Muscle of leg (tissue), 11 donors: ENCODE results near the gene CA10. TPM values are rescaled to one million over a fixed set of nuclear protein-coding genes. Genes with fewer than 3 reads are reported as not detected.
A peak's percentile ranks its signal among the peaks of the same experiment; 100 is the strongest.

Experiments
- DNase-seq: peaks from one replicate; pipeline ENCODE4 v3.0.0; 2013
- H3K27ac ChIP-seq: one replicate; pipeline ENCODE4 v1.5.1; 2013; ENCODE audit warnings: mild to moderate bottlenecking, low read length, control low read depth
- H3K27me3 ChIP-seq: one replicate; pipeline ENCODE4 v1.6.1; 2013; ENCODE audit warnings: low read length; ENCODE audit not compliant: control insufficient read depth, insufficient read depth
- H3K36me3 ChIP-seq: one replicate; pipeline ENCODE4 v1.6.1; 2013; ENCODE audit warnings: low read length; ENCODE audit not compliant: control insufficient read depth, insufficient read depth
- H3K4me1 ChIP-seq: one replicate; pipeline ENCODE4 v1.6.1; 2013; ENCODE audit warnings: low read length; ENCODE audit not compliant: control insufficient read depth, insufficient read depth
- H3K4me3 ChIP-seq: one replicate; pipeline ENCODE4 v1.5.1; 2013; ENCODE audit warnings: low read length, control low read depth
- H3K9me3 ChIP-seq: replicated peaks from 2 replicates; pipeline ENCODE4 v1.6.1; 2013; ENCODE audit warnings: low read depth, low read length; ENCODE audit not compliant: control insufficient read depth
- WGBS: methylation state at CpG from one replicate; pipeline ENCODE4 v1.1.5; 2013; ENCODE audit warnings: missing lambda C conversion rate; ENCODE audit not compliant: insufficient coverage; 5-methylcytosine and 5-hydroxymethylcytosine counted together
- polyA plus RNA-seq, 8 donors: library from polyadenylated mRNA; unstranded; fragments of 120-200 nt; gene quantifications; one replicate each; pipeline versions ENCODE4 v1.2.1 to v1.2.3, GENCODE V29; 2013; ENCODE audit warnings: inconsistent platforms in 1 of 8, low replicate concordance in 1 of 8; ENCODE audit not compliant: insufficient read length in 8 of 8, insufficient read depth in 1 of 8
- total RNA-seq: library from RNA; stranded (reverse); fragments of 120-200 nt; gene quantifications from one replicate; pipeline ENCODE4 v1.2.4, GENCODE V29; 2013

CA10 gene
- total and polyA plus RNA-seq, 9 donors: 1.4 to 6.9 (median 3.3) TPM

DNA sequence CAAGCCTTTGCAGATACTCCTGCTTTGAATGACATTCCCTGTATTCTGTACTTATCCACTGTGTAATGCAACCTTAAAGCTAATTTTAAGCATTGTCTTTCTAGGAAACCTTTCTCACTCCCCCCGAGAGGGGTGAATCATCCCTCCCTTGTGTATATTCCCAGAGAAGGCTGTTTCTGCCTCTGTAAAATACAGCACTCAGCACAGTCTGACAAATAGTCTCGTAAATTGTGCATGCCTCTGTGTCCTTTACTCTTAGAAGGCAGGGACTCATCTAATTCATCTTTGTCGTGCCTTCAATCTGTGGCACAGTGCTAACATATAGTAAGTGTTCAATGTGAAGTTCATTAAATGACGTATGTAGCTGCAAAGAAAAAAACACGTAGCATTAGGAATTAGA lies 200.7 kb downstream of the CA10 start:
- H3K4me3 ChIP-seq: no peak overlapping the region
- no peaks in the 10 kb centered on the region for H3K27me3 ChIP-seq
- no peaks in the 10 kb centered on the region for H3K4me1 ChIP-seq
- no peaks in the 10 kb centered on the region for H3K36me3 ChIP-seq
- H3K27ac ChIP-seq: no peak overlapping the region
- DNase-seq: peak; percentile 40
- 36% methylated on average over 3 of the region's 5 CpGs for WGBS
- H3K9me3 ChIP-seq: peaks cover 9% of the 10 kb centered on the region

DNA sequence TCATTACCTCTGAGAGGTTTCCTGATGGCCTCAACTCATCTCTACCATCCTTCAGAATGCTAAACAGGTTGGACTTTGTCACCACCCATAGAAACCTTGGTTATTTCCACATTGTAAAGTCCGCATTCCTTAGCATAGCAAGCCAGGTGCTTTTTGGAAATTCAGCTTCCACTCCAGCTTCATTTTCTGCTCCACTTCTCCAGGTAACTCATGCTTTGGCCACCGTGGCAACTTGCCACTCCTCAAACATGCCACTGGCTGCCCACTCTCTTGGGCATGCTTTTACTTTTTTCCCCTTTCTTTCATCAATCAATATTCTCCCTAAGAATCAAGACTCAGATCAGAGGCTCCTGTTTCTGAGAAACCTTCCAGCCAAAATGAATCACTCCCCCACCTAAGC lies 203.3 kb downstream of the CA10 start:
- Histone ChIP-seq H3K9me3 (no peaks in the 10 kb centered on the region), H3K27ac (no peak overlapping the region), H3K27me3 (no peaks in the 10 kb centered on the region), H3K4me3 (no peak overlapping the region), H3K36me3 (no peaks in the 10 kb centered on the region), H3K4me1 (no peaks in the 10 kb centered on the region)
- WGBS: 85% methylated on average over 2 of the region's 2 CpGs
- DNase-seq: no peak

DNA sequence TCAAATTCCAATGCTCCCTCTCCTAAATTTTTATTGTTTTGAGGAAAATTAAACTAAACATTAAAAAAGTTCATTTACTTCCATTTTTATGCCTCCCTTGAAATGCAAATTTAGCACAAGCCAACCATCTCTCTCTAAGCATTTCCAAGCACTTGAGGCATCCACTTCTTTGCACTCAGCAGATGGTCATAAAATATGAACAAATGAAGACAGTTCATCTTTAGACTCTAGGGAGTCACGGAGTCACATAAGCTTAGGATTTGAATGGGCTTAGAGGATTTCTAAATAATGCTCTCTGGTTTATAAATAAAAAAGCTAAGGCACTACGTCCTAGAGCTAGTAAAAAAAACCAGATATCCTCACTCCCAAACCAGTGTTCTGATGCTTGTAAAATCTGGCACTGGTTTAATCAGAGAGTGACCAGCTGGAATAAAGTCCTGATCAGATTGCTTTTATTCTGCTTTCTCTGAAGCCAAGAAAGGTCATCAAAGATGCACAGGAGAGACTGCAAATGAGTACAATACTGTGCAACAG lies 204.2 kb downstream of the CA10 start:
- no peak overlapping the region for H3K27ac ChIP-seq
- H3K4me3 ChIP-seq: no peak overlapping the region
- no peaks in the 10 kb centered on the region for H3K27me3 ChIP-seq
- no peaks in the 10 kb centered on the region for H3K4me1 ChIP-seq
- DNase-seq: peak; percentile 19
- no CpG with 5 or more reads among the region's 2 CpGs for WGBS
- no peaks in the 10 kb centered on the region for H3K9me3 ChIP-seq
- H3K36me3 ChIP-seq: no peaks in the 10 kb centered on the region

DNA sequence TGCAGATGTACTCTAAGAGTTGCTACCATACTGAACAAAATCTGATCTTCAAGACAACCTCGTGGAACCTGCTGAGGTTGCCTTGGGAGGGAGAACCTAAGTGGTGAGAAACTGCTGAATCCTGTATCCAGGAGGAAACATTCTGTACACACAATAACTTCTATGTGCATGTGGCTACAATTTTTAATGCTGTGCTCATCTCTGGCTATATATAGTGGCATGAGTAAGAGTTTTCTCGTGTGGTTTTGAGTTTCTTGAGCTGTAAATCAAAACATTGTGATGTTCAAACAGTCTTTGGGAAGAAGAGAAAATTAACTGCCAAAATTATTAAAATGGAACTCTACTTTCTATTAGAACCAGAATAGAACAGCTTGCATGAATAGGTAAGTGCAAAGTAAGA lies 206.8 kb downstream of the CA10 start:
- Histone ChIP-seq H3K27me3 (no peaks in the 10 kb centered on the region), H3K36me3 (no peaks in the 10 kb centered on the region), H3K4me3 (no peak overlapping the region), H3K4me1 (no peaks in the 10 kb centered on the region), H3K9me3 (no peaks in the 10 kb centered on the region), H3K27ac (no peak overlapping the region)
- peak; percentile 45 for DNase-seq
- no CpG with 5 or more reads among the region's 2 CpGs for WGBS

DNA sequence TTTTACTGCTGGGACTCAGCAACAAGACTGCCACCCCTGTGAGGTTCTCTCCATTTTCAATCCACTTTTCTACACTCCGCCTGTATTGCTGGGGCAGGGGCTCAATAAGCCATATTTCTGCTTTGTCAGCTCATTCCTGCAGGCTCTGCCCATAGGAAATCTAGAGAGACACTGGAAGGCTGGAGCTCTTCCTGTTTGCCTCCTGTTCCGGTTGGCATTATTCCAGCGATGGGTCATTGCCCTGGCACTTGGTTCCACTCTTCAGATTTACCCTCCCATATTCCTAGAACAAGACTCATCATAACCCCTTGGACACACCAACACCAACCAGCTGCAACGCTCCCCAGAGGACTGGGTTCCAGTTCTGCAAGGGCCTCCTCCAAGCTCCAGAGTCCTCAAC lies 210.4 kb downstream of the CA10 start:
- Histone ChIP-seq H3K4me1 (no peaks in the 10 kb centered on the region), H3K27me3 (no peaks in the 10 kb centered on the region), H3K4me3 (no peak overlapping the region), H3K9me3 (no peaks in the 10 kb centered on the region), H3K27ac (no peak overlapping the region), H3K36me3 (no peaks in the 10 kb centered on the region)
- WGBS: 86% methylated on average over 4 of the region's 4 CpGs
- DNase-seq: peak; percentile 27

DNA sequence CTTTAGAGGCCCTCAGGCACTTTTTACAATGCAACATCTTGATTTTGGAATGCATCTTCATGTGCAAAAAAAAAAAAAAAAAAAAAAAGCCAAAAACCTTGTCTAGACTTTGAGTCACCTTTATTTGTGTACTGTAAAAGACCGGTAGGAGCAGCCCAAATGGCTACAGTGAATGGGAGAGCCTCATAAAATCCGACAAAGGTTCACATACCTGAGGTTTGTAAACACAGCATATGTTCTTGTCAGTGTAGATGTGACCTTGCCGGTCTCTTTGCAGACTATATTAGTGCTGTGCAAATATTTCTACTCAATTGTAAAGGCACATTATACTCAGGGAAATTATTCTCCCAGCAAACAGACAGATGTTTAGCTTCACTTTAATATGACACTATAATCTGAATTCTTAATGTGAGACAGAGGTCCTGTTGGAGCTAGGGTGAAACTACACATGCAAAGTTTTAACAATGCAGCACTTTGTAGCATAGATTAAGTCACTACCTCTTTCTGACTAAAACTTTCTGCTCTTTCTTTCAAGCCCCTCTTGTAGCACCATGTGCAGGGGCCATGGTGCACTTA lies 211.3 kb downstream of the CA10 start:
- H3K9me3 ChIP-seq: no peaks in the 10 kb centered on the region
- DNase-seq: no peak
- WGBS: no CpG with 5 or more reads among the region's 3 CpGs
- H3K27ac ChIP-seq: no peak overlapping the region
- no peaks in the 10 kb centered on the region for H3K27me3 ChIP-seq
- no peak overlapping the region for H3K4me3 ChIP-seq
- H3K4me1 ChIP-seq: no peaks in the 10 kb centered on the region
- H3K36me3 ChIP-seq: no peaks in the 10 kb centered on the region

DNA sequence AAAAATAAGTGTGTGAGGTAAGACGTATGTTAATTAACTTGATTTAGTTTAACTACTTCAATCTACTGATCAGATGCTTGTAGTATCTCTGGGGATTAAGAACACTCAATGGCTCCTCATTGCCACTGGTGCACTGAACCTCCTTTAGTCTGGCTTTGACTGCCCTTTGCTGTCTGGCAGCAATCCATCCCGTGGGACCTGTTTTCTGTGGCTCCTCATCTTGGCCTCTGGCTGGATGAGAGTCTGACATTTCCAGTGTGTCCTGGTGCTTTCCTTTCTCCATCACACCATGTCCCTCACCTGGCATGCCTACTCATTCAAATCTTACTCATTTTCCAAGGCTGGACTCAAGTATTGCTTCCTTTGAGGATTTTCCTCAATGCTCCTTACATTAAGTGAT lies 212.2 kb downstream of the CA10 start:
- no peak for DNase-seq
- Histone ChIP-seq H3K36me3 (no peaks in the 10 kb centered on the region), H3K4me1 (no peaks in the 10 kb centered on the region), H3K9me3 (no peaks in the 10 kb centered on the region), H3K27me3 (no peaks in the 10 kb centered on the region), H3K27ac (no peak overlapping the region), H3K4me3 (no peak overlapping the region)
- 78% methylated on average over 1 of the region's 2 CpGs for WGBS

DNA sequence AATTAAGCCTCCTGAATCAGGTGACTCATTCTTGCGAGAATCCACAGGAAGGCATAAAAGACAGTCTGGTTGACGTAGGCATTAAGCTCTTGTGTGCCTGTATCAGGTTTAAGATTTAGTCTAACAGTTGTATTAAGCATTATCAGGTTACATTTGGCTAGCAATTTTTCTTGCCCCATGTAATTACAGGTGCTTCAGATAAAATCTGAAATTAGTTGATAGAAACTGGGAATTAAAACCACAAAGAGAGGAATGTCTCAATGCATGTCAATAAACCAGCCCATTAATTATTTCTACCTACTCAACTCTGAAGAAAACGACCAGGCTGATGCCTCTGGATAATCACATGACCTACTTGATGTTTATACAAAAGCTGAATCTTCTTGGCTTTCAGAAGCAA lies 217.2 kb downstream of the CA10 start:
- H3K4me3 ChIP-seq: no peak overlapping the region
- no peaks in the 10 kb centered on the region for H3K27me3 ChIP-seq
- H3K27ac ChIP-seq: no peak overlapping the region
- DNase-seq: no peak
- no peaks in the 10 kb centered on the region for H3K36me3 ChIP-seq
- no peaks in the 10 kb centered on the region for H3K9me3 ChIP-seq
- WGBS: no CpG with 5 or more reads among the region's 3 CpGs
- no peaks in the 10 kb centered on the region for H3K4me1 ChIP-seq

DNA sequence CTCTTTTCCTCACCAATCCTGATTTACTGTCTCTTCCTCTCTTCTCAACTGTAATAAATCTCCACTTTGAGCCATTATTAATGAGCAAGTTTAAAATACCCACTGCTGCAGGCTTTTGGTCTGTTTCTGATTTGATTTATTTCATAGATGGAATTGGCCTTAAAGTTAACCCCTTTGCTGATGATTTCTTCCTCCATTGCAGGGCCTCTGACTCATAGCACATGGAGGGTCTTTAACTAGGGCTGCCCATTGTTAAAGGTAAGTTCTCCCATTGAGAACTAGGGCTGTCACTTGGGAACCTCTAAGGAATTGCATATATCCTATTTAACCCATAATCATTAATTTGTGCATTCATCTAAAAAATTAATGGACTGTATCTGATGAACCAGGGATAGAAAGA lies 221.2 kb downstream of the CA10 start:
- H3K4me1 ChIP-seq: peaks cover 3% of the 10 kb centered on the region
- H3K27ac ChIP-seq: no peak overlapping the region
- no peaks in the 10 kb centered on the region for H3K27me3 ChIP-seq
- DNase-seq: no peak
- H3K4me3 ChIP-seq: no peak overlapping the region
- no peaks in the 10 kb centered on the region for H3K36me3 ChIP-seq
- no peaks in the 10 kb centered on the region for H3K9me3 ChIP-seq

DNA sequence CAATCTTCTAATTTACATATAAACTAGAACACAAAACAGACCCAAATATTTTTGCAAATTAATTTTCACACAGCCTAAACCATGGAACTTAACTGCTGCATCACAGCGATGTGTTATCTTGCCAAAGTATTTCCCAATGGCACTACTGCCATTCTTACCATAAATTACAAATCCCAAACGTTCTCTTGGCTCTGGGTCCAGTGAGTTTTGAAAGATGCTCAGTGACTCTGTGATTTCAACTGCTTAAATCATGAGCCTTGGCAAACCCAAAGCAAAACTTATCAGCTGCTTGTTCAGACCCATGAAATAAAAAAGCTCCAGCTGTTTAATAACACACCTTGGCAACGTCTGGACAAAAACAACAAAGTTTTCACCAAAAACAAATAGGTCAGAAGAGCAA lies 223.0 kb downstream of the CA10 start:
- whole genome bisulfite sequencing: 14% methylated on average over 1 of the region's 3 CpGs
- Histone ChIP-seq H3K4me3 (no peak overlapping the region), H3K4me1 (peaks cover 3% of the 10 kb centered on the region), H3K27me3 (no peaks in the 10 kb centered on the region), H3K36me3 (no peaks in the 10 kb centered on the region), H3K27ac (no peak overlapping the region), H3K9me3 (no peaks in the 10 kb centered on the region)
- DNase-seq: peak; percentile 39

DNA sequence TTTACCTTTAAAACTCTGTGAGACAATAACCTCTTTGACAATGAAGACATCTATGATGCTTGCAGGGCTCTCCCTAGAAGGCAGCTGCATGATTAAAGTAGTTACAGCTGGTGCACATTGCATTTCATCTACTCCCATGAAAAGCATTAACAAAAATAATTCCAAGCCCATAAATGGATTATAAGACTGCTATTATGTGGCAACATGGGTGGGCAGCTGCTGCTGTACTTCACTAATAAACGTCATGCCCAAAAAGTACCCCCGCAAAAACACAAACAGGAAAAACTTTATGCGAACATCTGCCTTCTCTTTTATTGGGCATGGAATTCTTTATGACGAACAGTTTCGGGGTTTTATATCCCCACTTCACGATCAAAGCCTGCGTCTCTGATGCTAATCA lies 224.9 kb downstream of the CA10 start:
- no peak overlapping the region for H3K4me3 ChIP-seq
- peak overlapping the region; percentile 57 for H3K27ac ChIP-seq
- H3K36me3 ChIP-seq: no peaks in the 10 kb centered on the region
- no peaks in the 10 kb centered on the region for H3K27me3 ChIP-seq
- H3K9me3 ChIP-seq: no peaks in the 10 kb centered on the region
- WGBS: 80% methylated on average over 5 of the region's 7 CpGs
- peak; percentile 77 for DNase-seq
- peaks cover 3% of the 10 kb centered on the region for H3K4me1 ChIP-seq
